ENCODE data around the gene ORAI1.
A peak's percentile ranks its signal among the peaks of the same experiment; 100 is the strongest.
"Not testable (repeated sequence)": the region's sequence is repeated elsewhere in the genome, so short reads cannot be mapped to it uniquely, and the experiment has no call there.

ORAI1 gene

GRCh38 chr12:121603581-121603980 lies 22.7 kb upstream of the ORAI1 start:
- no peak for DNase-seq (ENCODE audit: low read depth, low spot score)

DNA sequence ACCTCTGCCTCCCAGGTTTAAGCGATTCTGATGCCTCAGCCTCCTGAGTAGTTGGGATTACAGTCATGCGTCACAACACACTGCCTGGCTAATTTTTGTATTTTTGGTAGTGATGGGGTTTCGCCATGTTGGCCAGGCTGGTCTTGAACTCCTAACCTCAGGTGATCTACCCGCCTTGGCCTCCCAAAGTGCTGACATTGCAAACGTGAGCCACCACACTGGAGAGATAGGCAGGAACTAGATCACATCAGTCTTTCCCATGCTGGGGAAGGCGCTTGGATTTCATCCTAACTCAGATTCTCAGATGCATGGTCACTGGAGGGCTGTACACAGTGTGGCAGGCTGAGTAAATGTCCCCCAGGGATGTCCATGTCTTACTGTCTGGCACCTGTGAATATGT lies 18.0 kb upstream of the ORAI1 start:
- DNase-seq (ENCODE audit: low read depth, low spot score) = no peak

GRCh38 chr12:121610239-121611149 lies 15.8 kb upstream of the ORAI1 start:
- DNase-seq (ENCODE audit: low read depth, low spot score) = no peak

DNA sequence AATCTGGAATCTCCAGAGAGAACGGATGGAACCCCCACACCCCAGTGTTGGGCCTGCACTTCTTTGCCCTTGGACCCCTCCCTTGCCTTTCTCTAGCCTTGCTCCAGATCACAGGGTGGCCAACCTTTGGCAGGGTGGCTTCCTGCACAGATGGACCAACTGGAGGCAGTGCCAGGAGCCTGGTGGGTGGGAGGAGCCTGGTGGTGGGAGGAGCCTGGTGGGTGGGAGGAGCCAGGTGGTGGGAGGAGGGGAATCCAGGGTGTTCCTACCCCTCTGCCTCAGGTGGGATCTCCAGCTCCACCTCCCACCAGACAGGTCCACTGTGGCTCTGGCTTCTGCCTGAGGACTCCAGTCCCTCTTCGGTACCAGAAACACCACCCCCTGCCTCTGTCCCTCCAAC lies 15.0 kb upstream of the ORAI1 start:
- no peak for DNase-seq (ENCODE audit: low read depth, low spot score)

DNA sequence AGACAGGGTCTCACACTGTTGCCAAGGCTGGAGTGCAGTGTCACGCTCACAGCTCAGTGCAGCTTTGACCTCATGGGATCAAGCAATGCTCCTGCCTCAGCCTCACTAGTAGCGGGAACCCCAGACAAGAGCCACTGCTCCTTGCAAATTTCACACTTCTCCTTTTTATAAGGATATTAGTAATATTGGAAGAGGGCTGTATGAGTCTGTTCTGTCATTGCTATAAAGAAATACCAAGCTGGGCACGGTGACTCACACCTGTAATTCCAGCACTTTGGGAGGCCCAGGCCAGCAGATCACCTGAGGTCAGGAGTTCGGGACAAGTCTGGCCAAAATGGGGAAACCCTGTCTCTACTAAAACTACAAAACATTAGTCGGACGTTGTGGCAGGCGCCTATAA lies 12.9 kb upstream of the ORAI1 start:
- no peak for DNase-seq (ENCODE audit: low read depth, low spot score)

GRCh38 chr12:121614872-121615467 lies 11.4 kb upstream of the ORAI1 start:
- no peak for DNase-seq (ENCODE audit: low read depth, low spot score)

DNA sequence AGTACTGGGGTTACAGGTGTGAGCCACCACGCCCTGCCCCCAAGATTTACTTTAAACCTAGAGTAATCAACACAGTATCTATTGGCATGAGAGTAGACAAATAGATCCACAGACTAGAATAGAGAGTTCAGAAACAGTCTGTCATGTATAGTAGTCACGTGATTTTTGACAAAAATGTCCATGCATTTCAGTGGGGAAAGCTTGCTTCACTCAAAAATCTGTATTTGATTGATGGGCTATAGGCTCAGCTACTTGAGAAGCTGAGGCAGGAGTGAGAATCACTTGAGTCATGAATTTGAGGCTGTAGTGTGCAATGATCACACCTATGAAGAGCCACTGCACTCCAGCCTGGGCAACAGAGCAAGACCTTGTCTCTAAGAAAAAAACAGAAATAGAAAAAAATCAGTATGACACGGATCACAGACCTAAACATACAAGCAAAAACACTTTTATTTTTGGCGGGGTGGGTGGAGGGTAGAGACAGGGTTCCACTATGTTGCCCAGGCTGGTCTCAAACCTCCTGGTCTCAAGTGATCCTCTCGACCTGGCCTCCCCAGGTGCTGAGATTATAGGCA lies 7.6 kb upstream of the ORAI1 start:
- DNase-seq (ENCODE audit: low read depth, low spot score) = no peak

GRCh38 chr12:121620333-121620891 lies 5.9 kb upstream of the ORAI1 start:
- DNase-seq (ENCODE audit: low read depth, low spot score) = no peak

DNA sequence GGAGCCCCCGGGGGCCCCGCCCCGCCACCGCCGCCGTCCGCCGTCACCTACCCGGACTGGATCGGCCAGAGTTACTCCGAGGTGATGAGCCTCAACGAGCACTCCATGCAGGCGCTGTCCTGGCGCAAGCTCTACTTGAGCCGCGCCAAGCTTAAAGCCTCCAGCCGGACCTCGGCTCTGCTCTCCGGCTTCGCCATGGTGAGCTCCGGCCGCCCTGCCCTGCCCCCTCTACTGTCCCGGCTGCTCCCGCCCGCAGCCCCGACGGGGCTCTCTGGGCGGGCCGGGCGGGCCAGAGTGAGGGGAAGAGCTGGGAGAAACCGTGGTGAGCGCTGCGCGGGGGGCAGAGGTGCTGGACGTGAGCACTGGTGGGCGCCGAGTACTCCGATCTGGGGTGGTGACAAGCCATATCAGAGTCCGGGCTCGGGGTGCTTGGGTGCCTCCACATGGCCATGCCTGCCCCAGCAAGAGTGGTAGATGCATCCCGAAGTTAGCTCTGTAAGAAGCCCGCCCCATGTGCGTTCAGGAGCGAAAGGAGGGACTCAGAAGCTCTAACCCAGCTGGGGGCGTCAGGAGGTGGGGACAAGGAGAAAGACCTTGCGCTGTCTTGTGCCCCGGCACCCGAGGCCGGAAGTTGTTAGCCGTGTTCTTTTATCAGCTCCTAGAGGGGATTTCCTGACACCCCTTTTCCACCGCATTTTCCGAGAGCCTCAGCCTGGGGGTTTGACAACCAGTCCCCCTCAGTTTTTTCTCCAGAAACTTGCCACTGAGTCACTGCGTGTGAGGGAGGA lies 717 bp downstream of the ORAI1 start:
- peak; percentile 44 for DNase-seq (ENCODE audit: low read depth, low spot score)

- DNase-seq (ENCODE audit: low read depth, low spot score) = no peak
Measured at GRCh38 chr12:121628037-121628436, 1.7 kb downstream of the ORAI1 start.

DNA sequence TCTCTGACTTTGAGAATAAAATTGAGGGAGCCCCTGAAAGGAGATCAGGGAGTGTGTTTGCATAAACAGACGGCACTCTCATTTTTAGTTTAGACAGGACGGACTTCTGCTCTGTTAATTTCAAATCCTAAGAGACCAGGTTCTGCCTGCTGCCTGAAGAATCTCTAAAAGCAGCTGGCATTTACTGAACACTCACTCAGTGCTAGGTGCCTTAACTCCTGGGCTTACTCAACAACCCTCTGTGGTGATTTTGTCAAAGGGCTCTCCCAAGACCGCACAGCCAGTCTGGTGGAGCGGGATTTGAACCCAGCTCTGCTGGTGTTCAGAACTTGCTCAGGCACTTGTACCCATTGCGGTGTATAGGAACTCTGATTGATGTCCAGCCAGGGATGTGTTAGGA lies 2.2 kb downstream of the ORAI1 start:
- no peak for DNase-seq (ENCODE audit: low read depth, low spot score)

- DNase-seq (ENCODE audit: low read depth, low spot score) = no peak
Measured at GRCh38 chr12:121630791-121631355, 4.5 kb downstream of the ORAI1 start.

- no peak for DNase-seq (ENCODE audit: low read depth, low spot score)
Measured at GRCh38 chr12:121632069-121632970, 6.0 kb downstream of the ORAI1 start.

GRCh38 chr12:121633833-121634196 lies 7.5 kb downstream of the ORAI1 start:
- DNase-seq (ENCODE audit: low read depth, low spot score) = not testable (repeated sequence)

DNA sequence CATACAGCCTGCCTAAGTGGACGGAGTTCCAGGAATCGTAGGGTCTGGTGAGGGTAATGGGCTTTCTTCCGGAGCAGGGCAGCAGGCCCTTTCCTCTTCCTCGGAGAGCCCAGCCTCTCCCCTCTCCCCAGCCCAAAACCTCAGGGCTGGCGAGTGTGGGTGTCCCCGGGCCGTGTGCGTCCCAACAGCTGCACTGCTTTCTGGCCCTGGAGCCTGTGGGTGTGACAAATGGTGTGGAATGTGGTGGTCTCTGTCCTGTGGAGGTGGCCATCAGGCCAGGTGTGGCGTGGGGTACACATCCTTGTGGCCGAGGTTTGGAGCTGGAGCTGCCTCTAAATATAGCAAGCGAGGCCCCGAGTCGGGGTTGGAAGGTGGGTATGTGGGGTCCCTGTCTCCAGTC lies 8.5 kb downstream of the ORAI1 start:
- DNase-seq (ENCODE audit: low read depth, low spot score) = no peak

GRCh38 chr12:121637231-121637914 lies 11.0 kb downstream of the ORAI1 start:
- DNase-seq (ENCODE audit: low read depth, low spot score) = no peak

- no peak for DNase-seq (ENCODE audit: low read depth, low spot score)
Measured at GRCh38 chr12:121638298-121639202, 12.2 kb downstream of the ORAI1 start.

DNA sequence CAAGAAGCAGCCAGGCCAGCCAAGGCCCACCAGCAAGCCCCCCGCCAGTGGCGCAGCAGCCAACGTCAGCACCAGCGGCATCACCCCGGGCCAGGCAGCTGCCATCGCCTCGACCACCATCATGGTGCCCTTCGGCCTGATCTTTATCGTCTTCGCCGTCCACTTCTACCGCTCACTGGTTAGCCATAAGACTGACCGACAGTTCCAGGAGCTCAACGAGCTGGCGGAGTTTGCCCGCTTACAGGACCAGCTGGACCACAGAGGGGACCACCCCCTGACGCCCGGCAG lies 15.0 kb downstream of the ORAI1 start:
- no peak for DNase-seq (ENCODE audit: low read depth, low spot score)

- no peak for DNase-seq (ENCODE audit: low read depth, low spot score)
Measured at GRCh38 chr12:121648458-121649028, 22.2 kb downstream of the ORAI1 start.

Measured in smooth muscle cell of the brain vasculature (primary cell).